ENCODE measurements around the gene POLR1D. TPM values are rescaled to one million over a fixed set of nuclear protein-coding genes. Genes with fewer than 3 reads are reported as not detected.

POLR1D gene
- polyA plus RNA-seq, 12 donors = 102 to 162 (median 142) TPM; not detected in 1

GRCh38 chr13:27666951-27667350 lies 45.3 kb downstream of the POLR1D start:
- no peak for DNase-seq

GRCh38 chr13:27667946-27668345 lies 46.3 kb downstream of the POLR1D start:
- DNase-seq = no peak

DNA sequence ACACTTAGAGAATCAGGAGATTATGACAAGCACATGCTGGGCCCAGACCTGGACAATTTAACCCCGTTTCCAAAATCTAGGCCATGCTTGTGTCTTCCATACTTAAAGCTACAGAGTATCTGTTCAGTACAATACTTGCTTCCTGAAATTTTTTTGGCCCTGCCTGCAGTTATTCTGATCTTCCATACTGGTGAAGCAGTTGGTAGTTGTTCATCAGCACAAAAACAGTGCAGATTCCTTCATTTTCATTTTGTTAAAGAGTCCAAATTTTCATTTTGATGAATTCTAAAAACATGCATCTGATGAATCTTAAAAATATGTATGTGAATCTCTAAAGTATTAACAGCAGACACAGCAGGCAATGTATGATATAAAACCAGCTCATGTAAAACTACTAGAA lies 49.2 kb downstream of the POLR1D start:
- DNase-seq = no peak

DNA sequence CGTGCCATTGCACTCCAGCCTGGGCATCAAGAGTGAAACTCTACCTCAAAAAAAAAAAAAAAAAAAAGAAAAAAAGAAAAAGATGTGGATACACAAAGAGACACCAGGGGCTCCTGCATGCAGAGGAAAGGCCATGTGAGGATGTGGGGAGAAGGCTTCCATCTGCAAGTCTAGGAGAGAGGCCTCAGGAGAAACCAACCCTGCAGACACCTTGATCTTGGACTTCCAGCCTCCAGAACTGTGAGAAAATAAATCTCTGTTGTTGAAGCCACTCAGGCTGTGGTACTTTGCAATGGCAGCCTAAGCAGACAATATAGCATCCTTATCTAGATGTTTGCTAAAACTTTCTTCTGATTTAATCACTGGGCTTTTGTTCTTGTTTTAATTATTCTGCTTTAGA lies 50.3 kb downstream of the POLR1D start:
- no peak for DNase-seq

Other genes with a start within 250 kb of the POLR1D start
- gene GTF3A, start 197.3 kb upstream of the POLR1D start, polyA plus RNA-seq (ENCODE audit: insufficient read length in 12 of 12) = 1,000 to 10,000 TPM in 1 of 12 donors, 100 to 1,000 TPM in 11; 104 to 1,254 (median 171) TPM
- 10 to 100 TPM in 11 of 12 donors, not detected in 1; 50.4 to 96.3 (median 68.0) TPM for gene MTIF3, start 171.3 kb upstream of the POLR1D start, polyA plus RNA-seq (ENCODE audit: insufficient read length in 12 of 12)
- gene LNX2, start 1.4 kb upstream of the POLR1D start, polyA plus RNA-seq (ENCODE audit: insufficient read length in 12 of 12) = 1 to 10 TPM in 11 of 12 donors, not detected in 1; 2.2 to 9.6 (median 5.5) TPM
- not detected for gene GSX1, start 170.6 kb downstream of the POLR1D start, polyA plus RNA-seq (ENCODE audit: insufficient read length in 12 of 12)

Measured in muscle of arm (tissue), 12 donors.